Astrocyte (in vitro differentiated cells and primary cell): ENCODE results near the gene PLEKHG1.
A peak's percentile ranks its signal among the peaks of the same experiment; 100 is the strongest.

Experiments used
- EZH2 ChIP-seq: IDR thresholded peaks from 2 replicates; pipeline ENCODE4 v1.6.1; 2012; ENCODE audit warnings: mild to moderate bottlenecking, low read length, inconsistent platforms; ENCODE audit not compliant: insufficient read depth
- TF ChIP-seq, protein P1 (sequence below): IDR thresholded peaks from 2 replicates; pipeline ENCODE4 v1.5.1; 2011; ENCODE audit warnings: low read depth, mild to moderate bottlenecking, inconsistent platforms, low read length, moderate library complexity; ENCODE audit not compliant: insufficient read depth

DNA sequence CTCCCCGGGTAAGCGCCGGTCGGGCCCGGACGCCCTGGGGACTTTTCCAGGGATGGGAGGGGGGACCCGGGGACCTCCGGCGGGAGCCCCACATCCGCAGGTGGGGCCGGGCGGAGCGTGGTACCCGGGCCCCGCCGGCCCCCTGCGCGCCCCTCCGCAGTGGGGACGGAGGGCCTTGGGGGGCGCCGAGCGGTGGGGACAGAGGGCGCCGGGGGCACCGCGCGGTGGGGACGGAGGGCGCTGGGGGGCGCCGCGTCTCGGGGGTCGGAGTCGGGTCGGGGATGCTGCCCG, 270 bp downstream of the PLEKHG1 start:
- TF ChIP-seq, protein P1, sequence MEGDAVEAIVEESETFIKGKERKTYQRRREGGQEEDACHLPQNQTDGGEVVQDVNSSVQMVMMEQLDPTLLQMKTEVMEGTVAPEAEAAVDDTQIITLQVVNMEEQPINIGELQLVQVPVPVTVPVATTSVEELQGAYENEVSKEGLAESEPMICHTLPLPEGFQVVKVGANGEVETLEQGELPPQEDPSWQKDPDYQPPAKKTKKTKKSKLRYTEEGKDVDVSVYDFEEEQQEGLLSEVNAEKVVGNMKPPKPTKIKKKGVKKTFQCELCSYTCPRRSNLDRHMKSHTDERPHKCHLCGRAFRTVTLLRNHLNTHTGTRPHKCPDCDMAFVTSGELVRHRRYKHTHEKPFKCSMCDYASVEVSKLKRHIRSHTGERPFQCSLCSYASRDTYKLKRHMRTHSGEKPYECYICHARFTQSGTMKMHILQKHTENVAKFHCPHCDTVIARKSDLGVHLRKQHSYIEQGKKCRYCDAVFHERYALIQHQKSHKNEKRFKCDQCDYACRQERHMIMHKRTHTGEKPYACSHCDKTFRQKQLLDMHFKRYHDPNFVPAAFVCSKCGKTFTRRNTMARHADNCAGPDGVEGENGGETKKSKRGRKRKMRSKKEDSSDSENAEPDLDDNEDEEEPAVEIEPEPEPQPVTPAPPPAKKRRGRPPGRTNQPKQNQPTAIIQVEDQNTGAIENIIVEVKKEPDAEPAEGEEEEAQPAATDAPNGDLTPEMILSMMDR = no peak
- peak; percentile 78 for TF ChIP-seq EZH2
